HG03175 (cell line): ENCODE data around the gene COASY.
"Not testable (repeated sequence)": the region's sequence is repeated elsewhere in the genome, so short reads cannot be mapped to it uniquely, and the experiment has no call there.

Source experiments
- ATAC-seq: cut with Tn5 transposase; IDR thresholded peaks from one replicate; pipeline ENCODE4 v1.9.1; 2021; ENCODE audit warnings: mild to moderate bottlenecking, moderate library complexity; ENCODE audit not compliant: unreplicated experiment

Gene COASY

GRCh38 chr17:42552736-42553135, 9.2 kb upstream of the COASY start, which contains the start of gene HSD17B1:
TSS of gene HSD17B1 (plus strand) at chr17:42552923. CDS start at chr17:42552934, 11 bp downstream.
- not testable (repeated sequence) for ATAC-seq

GRCh38 chr17:42553161-42553818, 8.7 kb upstream of the COASY start:
- ATAC-seq, result no peak

- no peak for ATAC-seq
Measured at GRCh38 chr17:42553866-42554249, 8.1 kb upstream of the COASY start.

GRCh38 chr17:42554250-42555121, 7.5 kb upstream of the COASY start:
- peak; percentile 82 for ATAC-seq

GRCh38 chr17:42555122-42555622, 6.8 kb upstream of the COASY start:
- ATAC-seq, result no peak

GRCh38 chr17:42555961-42556617, 5.9 kb upstream of the COASY start:
- not testable (repeated sequence) for ATAC-seq

GRCh38 chr17:42559075-42559474, 2.9 kb upstream of the COASY start:
- no peak for ATAC-seq

- ATAC-seq, result no peak
Measured at GRCh38 chr17:42560246-42560645, 1.7 kb upstream of the COASY start.

- ATAC-seq, result no peak
Measured at GRCh38 chr17:42562388-42563142, 617 bp downstream of the COASY start.

GRCh38 chr17:42563143-42563509, 1.2 kb downstream of the COASY start:
- ATAC-seq, result no peak

GRCh38 chr17:42563543-42563942, 1.6 kb downstream of the COASY start:
- no peak for ATAC-seq

GRCh38 chr17:42563950-42564349, 2.0 kb downstream of the COASY start:
- no peak for ATAC-seq

- ATAC-seq, result no peak
Measured at GRCh38 chr17:42564815-42565522, 3.0 kb downstream of the COASY start.

- ATAC-seq, result no peak
Measured at GRCh38 chr17:42565523-42566214, 3.7 kb downstream of the COASY start.

- no peak for ATAC-seq
Measured at GRCh38 chr17:42566215-42566882, 4.4 kb downstream of the COASY start.

GRCh38 chr17:42566883-42567573, 5.1 kb downstream of the COASY start, which contains the start of gene MLX:
TSS of gene MLX (plus strand) at chr17:42567100. CDS start at chr17:42567125, 25 bp downstream.
- ATAC-seq, result peak; percentile 64

GRCh38 chr17:42568341-42569111, 6.6 kb downstream of the COASY start:
- ATAC-seq, result no peak
